MM.1S (cell line): Measurements from ENCODE around the gene MAD1L1.
"Not testable (repeated sequence)": the region's sequence is repeated elsewhere in the genome, so short reads cannot be mapped to it uniquely, and the experiment has no call there.

Experiments used
- DNase-seq: peaks from one replicate; pipeline ENCODE4 v3.0.0-alpha.2; 2015
- H2AFZ ChIP-seq: fragments of 300-600 bp; sonication (generic); 2 replicates; pipeline ENCODE4 v1.6.0; 2016; ENCODE audit warnings: antibody characterized with exemption, low read length
- H3F3A ChIP-seq: fragments of 300-600 bp; sonication (generic); 2 replicates; pipeline ENCODE4 v1.6.1; 2016; ENCODE audit warnings: mild to moderate bottlenecking, antibody characterized with exemption, low read length, moderate library complexity, mixed read lengths; ENCODE audit not compliant: insufficient read depth
- H3K27ac ChIP-seq: fragments of 300-600 bp; sonication (generic); 2 replicates; pipeline ENCODE4 v1.5.1; 2016; ENCODE audit warnings: mild to moderate bottlenecking, low read length
- H3K27me3 ChIP-seq: fragments of 300-600 bp; sonication (generic); replicated peaks from 2 replicates; pipeline ENCODE4 v1.6.0; 2016; ENCODE audit warnings: low read length; ENCODE audit not compliant: insufficient read depth
- H3K36me3 ChIP-seq: fragments of 300-600 bp; sonication (generic); replicated peaks from 2 replicates; pipeline ENCODE4 v1.6.1; 2016; ENCODE audit warnings: mild to moderate bottlenecking, low read length, mixed read lengths; ENCODE audit not compliant: insufficient read depth
- H3K4me1 ChIP-seq: fragments of 300-600 bp; sonication (generic); 2 replicates; pipeline ENCODE4 v1.6.1; 2016; ENCODE audit warnings: low read length, mixed read lengths
- H3K4me2 ChIP-seq: fragments of 300-600 bp; sonication (generic); 2 replicates; pipeline ENCODE4 v1.6.0; 2016; ENCODE audit warnings: low read depth, low read length
- H3K4me3 ChIP-seq: fragments of 300-600 bp; sonication (generic); 2 replicates; pipeline ENCODE4 v1.5.1; 2016; ENCODE audit warnings: low read length, mixed read lengths
- H3K79me2 ChIP-seq: fragments of 300-600 bp; sonication (generic); 2 replicates; pipeline ENCODE4 v1.6.1; 2016; ENCODE audit warnings: mixed run types, low read length, mixed read lengths
- H3K9ac ChIP-seq: fragments of 300-600 bp; sonication (generic); 2 replicates; pipeline ENCODE4 v1.6.1; 2016; ENCODE audit warnings: low read length, mixed read lengths
- H3K9me2 ChIP-seq: fragments of 300-600 bp; sonication (generic); replicated peaks from 2 replicates; pipeline ENCODE4 v1.6.1; 2016; ENCODE audit warnings: mild to moderate bottlenecking, low read length, mixed read lengths; ENCODE audit not compliant: insufficient read depth
- H3K9me3 ChIP-seq: fragments of 300-600 bp; sonication (generic); replicated peaks from 2 replicates; pipeline ENCODE4 v1.6.1; 2016; ENCODE audit warnings: mild to moderate bottlenecking, low read length, mixed read lengths; ENCODE audit not compliant: insufficient read depth
- H4K20me1 ChIP-seq: fragments of 300-600 bp; sonication (generic); 2 replicates; pipeline ENCODE4 v1.6.1; 2016; ENCODE audit warnings: mild to moderate bottlenecking, low read length, moderate library complexity, mixed read lengths; ENCODE audit not compliant: insufficient read depth
- CTCF ChIP-seq: fragments of 300-600 bp; sonication (generic); IDR thresholded peaks from 2 replicates; pipeline ENCODE4 v1.5.1; 2016; ENCODE audit warnings: antibody characterized with exemption, low read length, mixed read lengths
- EZH2 ChIP-seq: fragments of 300-600 bp; sonication (generic); optimal IDR thresholded peaks from 2 replicates; pipeline ENCODE3; 2017; ENCODE audit warnings: low read depth, mild to moderate bottlenecking, antibody characterized with exemption, low read length, mixed read lengths
- EZH2phosphoT487 ChIP-seq: fragments of 300-600 bp; sonication (generic); IDR thresholded peaks from 2 replicates; pipeline ENCODE4 v1.6.1; 2018; ENCODE audit warnings: antibody characterized with exemption, low read length

The MAD1L1 gene

GRCh38 chr7:2162959-2163358 is 69.8 kb downstream of the MAD1L1 start:
- H3K27ac ChIP-seq = no peak overlapping the region
- no peak for DNase-seq
- no peaks in the 10 kb centered on the region for H3K27me3 ChIP-seq
- H2AFZ ChIP-seq = no peak overlapping the region
- H3K4me3 ChIP-seq = no peak overlapping the region
- no peaks in the 10 kb centered on the region for H3K36me3 ChIP-seq
- H3K79me2 ChIP-seq = no peaks in the 10 kb centered on the region
- no peaks in the 10 kb centered on the region for H3K9me3 ChIP-seq
- no peaks in the 10 kb centered on the region for H3K4me1 ChIP-seq
- no peaks in the 10 kb centered on the region for H3K9me2 ChIP-seq
- no peaks in the 10 kb centered on the region for H3F3A ChIP-seq
- no peak overlapping the region for H3K9ac ChIP-seq
- no peaks in the 10 kb centered on the region for H4K20me1 ChIP-seq
- TF ChIP-seq EZH2 (no peak), EZH2phosphoT487 (no peak), CTCF (no peak)
- no peak overlapping the region for H3K4me2 ChIP-seq

- H3K4me1 ChIP-seq, H3K79me2 ChIP-seq, H3K9me3 ChIP-seq, H2AFZ ChIP-seq, H3K27ac ChIP-seq, H3F3A ChIP-seq, H3K4me3 ChIP-seq, DNase-seq, H3K4me2 ChIP-seq, H4K20me1 ChIP-seq, H3K9ac ChIP-seq, H3K27me3 ChIP-seq, H3K36me3 ChIP-seq, H3K9me2 ChIP-seq: not testable (repeated sequence)
These were observed 70.5 kb downstream of the MAD1L1 start for GRCh38 chr7:2162004-2162902.

- no peak for DNase-seq
- no peaks in the 10 kb centered on the region for H3K9me2 ChIP-seq
- no peak overlapping the region for H3K4me3 ChIP-seq
- no peak overlapping the region for H2AFZ ChIP-seq
- TF ChIP-seq EZH2phosphoT487 = no peak
- TF ChIP-seq EZH2 = no peak
- TF ChIP-seq CTCF = no peak
- no peak overlapping the region for H3K27ac ChIP-seq
- no peak overlapping the region for H3K4me2 ChIP-seq
- no peaks in the 10 kb centered on the region for H3K36me3 ChIP-seq
- no peaks in the 10 kb centered on the region for H3K27me3 ChIP-seq
- H3K4me1 ChIP-seq = no peaks in the 10 kb centered on the region
- H3K79me2 ChIP-seq = no peaks in the 10 kb centered on the region
- H4K20me1 ChIP-seq = no peaks in the 10 kb centered on the region
- H3K9ac ChIP-seq = no peak overlapping the region
- H3K9me3 ChIP-seq = no peaks in the 10 kb centered on the region
- no peaks in the 10 kb centered on the region for H3F3A ChIP-seq
These were observed 73.6 kb downstream of the MAD1L1 start for GRCh38 chr7:2159176-2159520.
